ENCODE measurements around the gene AGBL4.

The AGBL4 gene

GRCh38 chr1:49086327-49086726, 937.4 kb downstream of the AGBL4 start:
- TF ChIP-seq, protein P1, sequence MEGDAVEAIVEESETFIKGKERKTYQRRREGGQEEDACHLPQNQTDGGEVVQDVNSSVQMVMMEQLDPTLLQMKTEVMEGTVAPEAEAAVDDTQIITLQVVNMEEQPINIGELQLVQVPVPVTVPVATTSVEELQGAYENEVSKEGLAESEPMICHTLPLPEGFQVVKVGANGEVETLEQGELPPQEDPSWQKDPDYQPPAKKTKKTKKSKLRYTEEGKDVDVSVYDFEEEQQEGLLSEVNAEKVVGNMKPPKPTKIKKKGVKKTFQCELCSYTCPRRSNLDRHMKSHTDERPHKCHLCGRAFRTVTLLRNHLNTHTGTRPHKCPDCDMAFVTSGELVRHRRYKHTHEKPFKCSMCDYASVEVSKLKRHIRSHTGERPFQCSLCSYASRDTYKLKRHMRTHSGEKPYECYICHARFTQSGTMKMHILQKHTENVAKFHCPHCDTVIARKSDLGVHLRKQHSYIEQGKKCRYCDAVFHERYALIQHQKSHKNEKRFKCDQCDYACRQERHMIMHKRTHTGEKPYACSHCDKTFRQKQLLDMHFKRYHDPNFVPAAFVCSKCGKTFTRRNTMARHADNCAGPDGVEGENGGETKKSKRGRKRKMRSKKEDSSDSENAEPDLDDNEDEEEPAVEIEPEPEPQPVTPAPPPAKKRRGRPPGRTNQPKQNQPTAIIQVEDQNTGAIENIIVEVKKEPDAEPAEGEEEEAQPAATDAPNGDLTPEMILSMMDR (conservative IDR thresholded peaks at IDR 0.05): no peak
- H3K27ac ChIP-seq: no peak overlapping the region

- TF ChIP-seq, protein P1 (conservative IDR thresholded peaks at IDR 0.05): no peak
- no peak overlapping the region for H3K27ac ChIP-seq
Observed at GRCh38 chr1:49085079-49085478, 938.7 kb downstream of the AGBL4 start.

GRCh38 chr1:49060766-49061165, 963.0 kb downstream of the AGBL4 start:
- TF ChIP-seq, protein P1 (conservative IDR thresholded peaks at IDR 0.05): no peak
- H3K27ac ChIP-seq: no peak overlapping the region

GRCh38 chr1:49059087-49059486, 964.7 kb downstream of the AGBL4 start:
- no peak overlapping the region for H3K27ac ChIP-seq
- TF ChIP-seq, protein P1 (conservative IDR thresholded peaks at IDR 0.05): no peak

DNA sequence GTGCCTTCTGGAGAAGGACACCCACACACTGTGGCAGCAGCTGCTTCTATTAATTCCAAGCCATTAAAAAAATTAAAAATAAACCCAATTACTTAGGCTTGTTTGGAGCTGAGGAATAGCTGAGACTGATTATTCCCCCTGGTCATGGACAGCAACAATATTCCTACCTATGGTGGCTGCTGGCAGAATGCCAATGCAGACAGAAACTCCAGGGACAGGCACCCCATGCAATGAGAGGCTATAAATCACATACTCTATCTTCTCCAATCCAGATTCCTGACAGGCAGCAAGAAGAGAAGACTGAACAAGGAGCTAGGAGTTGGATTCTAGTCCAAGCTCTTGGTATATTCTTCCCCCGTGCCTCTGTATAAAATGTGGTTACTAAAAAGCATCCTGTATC, 971.7 kb downstream of the AGBL4 start:
- TF ChIP-seq, protein P1 (conservative IDR thresholded peaks at IDR 0.05): no peak
- no peak overlapping the region for H3K27ac ChIP-seq

GRCh38 chr1:49051647-49052046, 972.1 kb downstream of the AGBL4 start:
- TF ChIP-seq, protein P1 (conservative IDR thresholded peaks at IDR 0.05): no peak

DNA sequence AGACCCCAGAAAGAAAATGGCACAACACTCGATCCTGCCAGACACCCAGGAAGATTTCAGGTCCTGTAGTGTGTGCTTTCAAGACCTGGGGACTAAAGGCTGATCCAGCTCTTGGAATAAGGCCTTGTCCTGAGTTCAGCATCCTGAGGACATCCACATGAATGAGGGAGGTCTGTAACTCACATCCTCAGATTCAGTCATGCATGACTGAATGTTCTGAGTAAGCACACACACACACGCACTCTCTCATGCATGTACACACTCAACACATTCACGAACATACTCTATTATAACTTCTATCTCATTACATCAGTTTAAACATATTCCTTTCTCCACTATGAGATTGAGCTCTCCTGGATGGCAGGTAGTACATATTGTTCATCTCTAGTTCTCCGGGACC, 973.7 kb downstream of the AGBL4 start:
- TF ChIP-seq, protein P1 (conservative IDR thresholded peaks at IDR 0.05): no peak
- H3K27ac ChIP-seq: no peak overlapping the region

More at GRCh38 chr1:49051647-49052046, 972.1 kb downstream of the AGBL4 start:
- no peak overlapping the region for H3K27ac ChIP-seq

DNA sequence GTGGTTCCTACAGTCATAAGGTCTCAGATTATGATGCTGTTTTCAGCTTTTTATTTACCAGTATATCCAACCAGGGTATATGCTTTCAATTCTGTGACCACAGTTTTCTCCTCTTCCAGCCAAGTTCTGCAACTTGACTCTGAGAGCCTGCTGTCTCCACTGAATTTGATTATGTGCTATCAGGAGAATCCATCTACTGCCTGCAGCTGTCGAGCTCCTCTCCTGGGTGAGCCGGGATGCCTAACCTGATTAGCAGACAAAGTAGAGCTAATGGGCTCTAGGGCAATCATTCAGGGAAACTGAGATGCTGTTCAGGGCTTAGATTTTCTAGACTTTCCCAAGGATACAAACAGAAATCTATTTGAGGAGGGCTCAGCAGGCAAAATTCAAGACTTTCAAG, 975.6 kb downstream of the AGBL4 start:
- H3K27ac ChIP-seq: no peak overlapping the region
- TF ChIP-seq, protein P1 (conservative IDR thresholded peaks at IDR 0.05): no peak
